Lung (tissue), 12 donors: Measurements from ENCODE around the gene DNASE1L2. TPM values are rescaled to one million over a fixed set of nuclear protein-coding genes. Genes with fewer than 3 reads are reported as not detected.

Source experiments
- ATAC-seq: fragments of 200-7000 bp; cut with Tn5 transposase; one replicate; pipeline ENCODE4 v1.9.1; 2020; ENCODE audit warnings: moderate number of reproducible peaks; ENCODE audit not compliant: insufficient read depth, low FRiP score
- DNase-seq, 3 donors: peaks; one replicate each; pipeline ENCODE4 v3.0.0-alpha.2; 2013 to 2017
- H3K27ac ChIP-seq, 2 donors: one replicate each; pipeline ENCODE4 v1.5.1; 2013; ENCODE audit warnings: mild to moderate bottlenecking in 2 of 2, moderate library complexity in 2 of 2, control low read depth in 1 of 2, inconsistent platforms in 1 of 2, low read depth in 1 of 2, low read length in 1 of 2
- H3K27me3 ChIP-seq, 3 donors: one replicate each; pipeline ENCODE4 v1.5.1; 2013; ENCODE audit warnings: low read length in 2 of 3; ENCODE audit not compliant: control insufficient read depth in 3 of 3, insufficient read depth in 3 of 3
- H3K36me3 ChIP-seq, 4 donors: one replicate each; pipeline ENCODE4 v1.5.1; 2013; ENCODE audit warnings: low read length in 4 of 4, mild to moderate bottlenecking in 1 of 4, moderate library complexity in 1 of 4; ENCODE audit not compliant: control insufficient read depth in 4 of 4, insufficient read depth in 4 of 4
- H3K4me1 ChIP-seq, 5 donors: one replicate each; pipeline ENCODE4 v1.5.1; 2013; ENCODE audit warnings: low read length in 5 of 5, mild to moderate bottlenecking in 2 of 5, moderate library complexity in 1 of 5; ENCODE audit not compliant: control insufficient read depth in 5 of 5, insufficient read depth in 5 of 5
- H3K4me3 ChIP-seq: one replicate; pipeline ENCODE4 v1.5.1; 2013; ENCODE audit warnings: mild to moderate bottlenecking, control low read depth, moderate library complexity
- H3K9ac ChIP-seq, 2 donors: one replicate each; pipeline ENCODE4 v1.5.1; 2013; ENCODE audit warnings: low read length in 2 of 2, control low read depth in 1 of 2; ENCODE audit not compliant: insufficient read depth in 1 of 2
- H3K9me3 ChIP-seq, 4 donors: one replicate each; pipeline ENCODE4 v1.5.1; 2013; ENCODE audit warnings: low read length in 3 of 4, mild to moderate bottlenecking in 1 of 4, moderate library complexity in 1 of 4; ENCODE audit not compliant: control insufficient read depth in 4 of 4, insufficient read depth in 3 of 4
- WGBS, 2 donors: extraction: QIAGEN DNeasy Blood & Tissue Kit; methylation state at CpG; one replicate each; pipeline ENCODE4 v1.1.7; 2013; 5-methylcytosine and 5-hydroxymethylcytosine counted together
- polyA plus RNA-seq, 2 donors: library from polyadenylated mRNA; stranded (reverse); fragments of 200-250 nt; gene quantifications; one replicate each; pipeline ENCODE4 v1.2.1, GENCODE V29; 2013
- total RNA-seq, 2 donors: library from RNA; depleted of rRNA in 1 of 2; stranded (reverse); fragments of >200 nt in 1 of 2; gene quantifications; one replicate each; pipeline ENCODE4 v1.2.1, GENCODE V29; 2014 to 2021
- TF ChIP-seq, protein P1 (sequence below): IDR thresholded peaks from 2 replicates; pipeline ENCODE4 v1.5.1; 2012; ENCODE audit warnings: mild to moderate bottlenecking; ENCODE audit errors: control extremely low read depth, extremely low read depth
- donor health status: control.
- donor health status: control.
- donor health status: Bipolar disorder and iron deficiency.
- donor health status: healthy.
- donor health status: DM: yes; HTN: yes; CAD: no.

The DNASE1L2 gene
- total and polyA plus RNA-seq, 4 donors, result 0.65 to 1.0 (median 0.70) TPM

DNA sequence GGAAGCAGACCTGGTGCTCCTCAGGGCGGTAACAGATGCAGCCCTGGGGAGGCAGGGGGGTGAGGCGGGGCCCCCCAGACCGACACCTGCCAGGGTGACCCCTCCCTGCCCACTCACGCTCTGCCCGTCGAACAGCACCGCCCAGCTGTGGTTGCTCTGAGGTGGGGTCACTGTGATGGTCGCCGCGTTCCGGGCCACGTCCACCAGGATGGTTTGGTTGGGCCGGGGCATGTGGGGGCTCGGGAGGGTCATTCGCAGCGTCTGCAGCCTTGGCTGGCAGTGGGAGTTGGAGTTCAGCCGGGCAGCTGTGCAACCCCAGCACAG lies 26.3 kb upstream of the DNASE1L2 start:
- Histone ChIP-seq H3K9ac (no peak overlapping the region), H3K9me3 (no peaks in the 10 kb centered on the region), H3K27ac (no peak overlapping the region), H3K36me3 (peaks cover 0 to 35% (median 4%) of the 10 kb centered on the region in 4 donors), H3K27me3 (no peaks in the 10 kb centered on the region), H3K4me3 (no peak overlapping the region), H3K4me1 (peaks cover 4 to 29% (median 12%) of the 10 kb centered on the region in 5 donors)
- no peak for DNase-seq
- ATAC-seq, result no peak
- TF ChIP-seq, protein P1, sequence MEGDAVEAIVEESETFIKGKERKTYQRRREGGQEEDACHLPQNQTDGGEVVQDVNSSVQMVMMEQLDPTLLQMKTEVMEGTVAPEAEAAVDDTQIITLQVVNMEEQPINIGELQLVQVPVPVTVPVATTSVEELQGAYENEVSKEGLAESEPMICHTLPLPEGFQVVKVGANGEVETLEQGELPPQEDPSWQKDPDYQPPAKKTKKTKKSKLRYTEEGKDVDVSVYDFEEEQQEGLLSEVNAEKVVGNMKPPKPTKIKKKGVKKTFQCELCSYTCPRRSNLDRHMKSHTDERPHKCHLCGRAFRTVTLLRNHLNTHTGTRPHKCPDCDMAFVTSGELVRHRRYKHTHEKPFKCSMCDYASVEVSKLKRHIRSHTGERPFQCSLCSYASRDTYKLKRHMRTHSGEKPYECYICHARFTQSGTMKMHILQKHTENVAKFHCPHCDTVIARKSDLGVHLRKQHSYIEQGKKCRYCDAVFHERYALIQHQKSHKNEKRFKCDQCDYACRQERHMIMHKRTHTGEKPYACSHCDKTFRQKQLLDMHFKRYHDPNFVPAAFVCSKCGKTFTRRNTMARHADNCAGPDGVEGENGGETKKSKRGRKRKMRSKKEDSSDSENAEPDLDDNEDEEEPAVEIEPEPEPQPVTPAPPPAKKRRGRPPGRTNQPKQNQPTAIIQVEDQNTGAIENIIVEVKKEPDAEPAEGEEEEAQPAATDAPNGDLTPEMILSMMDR, result no peak
- WGBS, 2 donors, result 94% methylated on average over 17 of the region's 17 CpGs

DNA sequence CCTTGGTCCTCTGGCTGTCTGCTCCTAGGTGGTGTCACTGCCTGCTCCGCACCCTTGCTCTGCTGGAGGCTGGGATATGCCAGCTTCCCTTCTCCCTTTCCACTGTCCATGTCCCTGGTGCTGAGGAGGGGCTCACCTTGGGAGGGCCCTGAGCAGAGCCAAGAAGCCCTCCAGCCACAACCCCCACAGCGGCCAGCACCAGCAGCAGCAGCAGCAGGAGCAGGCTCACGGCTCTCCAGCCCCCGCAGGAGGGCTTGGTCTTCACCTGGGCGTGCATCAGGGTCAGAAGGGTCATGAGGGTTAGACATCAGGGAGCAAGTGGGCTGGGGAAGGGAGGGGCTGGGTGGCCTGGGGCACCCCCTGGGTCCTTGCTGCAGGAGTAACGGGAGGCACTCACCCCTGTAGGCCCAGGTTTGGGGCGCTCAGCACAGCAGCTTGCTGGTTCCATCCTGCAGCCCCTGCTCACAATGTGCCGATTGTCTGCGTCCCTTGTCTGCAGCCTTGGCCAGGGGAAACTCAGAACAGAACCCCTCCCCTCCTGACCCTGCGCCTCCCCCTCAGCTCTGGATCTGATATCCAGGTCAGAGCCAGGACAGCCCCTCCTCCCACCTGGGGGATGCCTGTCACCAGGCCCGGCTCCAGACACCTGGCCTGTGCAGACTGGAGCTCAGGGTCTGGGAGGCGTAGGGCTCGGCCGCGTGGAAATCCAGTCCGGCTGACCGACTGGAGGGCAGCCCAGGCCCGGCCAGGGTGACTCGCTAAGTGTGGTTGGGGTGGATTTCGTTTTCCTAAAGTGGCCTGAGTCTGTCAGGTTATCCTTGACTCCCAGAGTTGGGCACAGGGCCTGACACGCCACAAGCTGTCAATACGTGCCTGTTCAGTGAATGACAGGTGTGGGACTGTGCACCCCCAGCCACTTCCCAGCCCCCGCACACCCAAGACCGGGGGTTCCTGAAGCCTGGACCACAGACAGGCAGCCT lies 25.6 kb upstream of the DNASE1L2 start, which contains the start of gene BRICD5:
Gene BRICD5, minus strand, starts transcription at position 478 of the 980 bp plus-strand sequence. Its CDS starts 30 bp downstream, at position 448.
- ATAC-seq (no peak), DNase-seq (no peak)
- Histone ChIP-seq H3K9me3 (no peaks in the 10 kb centered on the region), H3K27ac (peak within 1 kb of the TSS in 1 of 2 donors; percentile 76), H3K9ac (no peak within 1 kb of the TSS), H3K27me3 (no peaks in the 10 kb centered on the region), H3K36me3 (peaks cover 0 to 35% (median 4%) of the 10 kb centered on the region in 4 donors), H3K4me3 (no peak within 1 kb of the TSS), H3K4me1 (peaks cover 4 to 28% (median 12%) of the 10 kb centered on the region in 5 donors)
- 82 to 83% methylated on average over 24 of the region's 24 CpGs for WGBS, 2 donors
- TF ChIP-seq, protein P1, result no peak

DNA sequence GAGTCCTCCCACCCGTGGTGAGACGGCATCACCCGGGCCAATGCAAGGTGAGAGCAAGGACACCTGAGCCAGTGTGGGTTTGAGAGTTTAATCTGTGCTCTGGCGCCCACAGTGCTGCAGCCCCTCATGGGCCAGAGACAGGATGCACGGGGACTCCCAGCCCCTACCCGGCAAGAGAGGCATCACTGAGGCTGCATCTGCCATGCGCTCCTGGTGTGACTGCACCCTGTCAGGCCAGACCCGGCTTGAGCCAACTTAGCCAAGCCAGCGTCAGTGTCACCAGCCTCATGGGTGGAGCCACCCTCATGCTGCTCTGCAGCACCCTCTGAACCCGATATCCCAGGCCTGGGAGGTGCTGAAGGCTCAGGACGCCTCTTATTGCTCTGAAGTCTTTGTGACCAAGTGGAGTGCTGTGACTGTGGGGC lies 24.3 kb upstream of the DNASE1L2 start:
- peak overlapping the region; percentile 58 to 76 for H3K27ac ChIP-seq
- no peak overlapping the region for H3K4me3 ChIP-seq
- peaks cover 0 to 32% (median 4%) of the 10 kb centered on the region in 4 donors for H3K36me3 ChIP-seq
- TF ChIP-seq, protein P1, result no peak
- H3K4me1 ChIP-seq, result peaks cover 0 to 20% (median 9%) of the 10 kb centered on the region in 5 donors
- WGBS, 2 donors, result 82 to 89% methylated on average over 11 of the region's 11 CpGs
- no peak overlapping the region for H3K9ac ChIP-seq
- DNase-seq (no peak), ATAC-seq (no peak)
- no peaks in the 10 kb centered on the region for H3K27me3 ChIP-seq
- no peaks in the 10 kb centered on the region for H3K9me3 ChIP-seq
